IMR-90 (cell line): ENCODE measurements around the gene FATE1.

ENCODE experiments used
- CEBPB ChIP-seq: IDR thresholded peaks from 2 replicates; pipeline ENCODE4 v1.6.1; 2012; ENCODE audit warnings: low read depth, low read length, improper control_type of control experiment
- MAFK ChIP-seq: IDR thresholded peaks from 2 replicates; pipeline ENCODE4 v1.6.1; 2012; ENCODE audit warnings: low read depth, low read length, improper control_type of control experiment
- POLR2A ChIP-seq: IDR thresholded peaks from 2 replicates; pipeline ENCODE4 v1.6.1; 2012; ENCODE audit warnings: mild to moderate bottlenecking, low read depth, low read length
- RCOR1 ChIP-seq: IDR thresholded peaks from 2 replicates; pipeline ENCODE4 v1.6.1; 2012; ENCODE audit warnings: mild to moderate bottlenecking, low read length, improper control_type of control experiment; ENCODE audit not compliant: insufficient replicate concordance
- RFX5 ChIP-seq: IDR thresholded peaks from 2 replicates; pipeline ENCODE4 v1.8.0; 2012; ENCODE audit warnings: low read depth, mild to moderate bottlenecking, low read length, moderate library complexity
- SMC3 ChIP-seq: fragments of 150-350 bp; IDR thresholded peaks from 2 replicates; pipeline ENCODE4 v1.6.1; 2016; ENCODE audit warnings: low read depth, mild to moderate bottlenecking, antibody characterized with exemption, low read length, moderate library complexity
- TF ChIP-seq, protein P1 (sequence below): conservative IDR thresholded peaks from 2 replicates; pipeline ENCODE4 v1.5.1; 2012; ENCODE audit warnings: mild to moderate bottlenecking, low read depth, low read length, improper control_type of control experiment
- TF ChIP-seq, protein P2 (sequence below): fragments of 150-350 bp; IDR thresholded peaks from 2 replicates; pipeline ENCODE4 v1.6.1; 2017; ENCODE audit warnings: mild to moderate bottlenecking, antibody characterized with exemption, low read length, low read depth

DNA sequence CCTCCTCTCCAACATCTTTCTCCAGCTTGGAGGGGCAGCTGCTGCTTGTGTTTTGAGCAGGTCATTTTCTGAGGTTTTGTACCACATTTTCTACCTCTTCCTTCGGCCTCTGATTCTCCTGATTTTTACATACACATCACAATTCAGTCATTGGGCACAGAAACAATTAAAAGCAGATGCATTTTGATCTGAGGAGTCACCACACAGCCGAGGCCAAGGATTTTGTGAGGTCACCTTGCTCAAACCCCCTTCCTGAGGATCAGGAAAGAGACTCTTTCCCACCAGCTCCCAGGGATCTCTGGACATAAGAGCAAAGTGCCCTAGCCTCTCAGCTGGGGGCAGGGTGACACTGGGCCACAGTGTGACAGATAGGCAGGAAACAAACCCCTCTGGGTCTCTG, 5.4 kb upstream of the FATE1 start:
- TF ChIP-seq, protein P1, sequence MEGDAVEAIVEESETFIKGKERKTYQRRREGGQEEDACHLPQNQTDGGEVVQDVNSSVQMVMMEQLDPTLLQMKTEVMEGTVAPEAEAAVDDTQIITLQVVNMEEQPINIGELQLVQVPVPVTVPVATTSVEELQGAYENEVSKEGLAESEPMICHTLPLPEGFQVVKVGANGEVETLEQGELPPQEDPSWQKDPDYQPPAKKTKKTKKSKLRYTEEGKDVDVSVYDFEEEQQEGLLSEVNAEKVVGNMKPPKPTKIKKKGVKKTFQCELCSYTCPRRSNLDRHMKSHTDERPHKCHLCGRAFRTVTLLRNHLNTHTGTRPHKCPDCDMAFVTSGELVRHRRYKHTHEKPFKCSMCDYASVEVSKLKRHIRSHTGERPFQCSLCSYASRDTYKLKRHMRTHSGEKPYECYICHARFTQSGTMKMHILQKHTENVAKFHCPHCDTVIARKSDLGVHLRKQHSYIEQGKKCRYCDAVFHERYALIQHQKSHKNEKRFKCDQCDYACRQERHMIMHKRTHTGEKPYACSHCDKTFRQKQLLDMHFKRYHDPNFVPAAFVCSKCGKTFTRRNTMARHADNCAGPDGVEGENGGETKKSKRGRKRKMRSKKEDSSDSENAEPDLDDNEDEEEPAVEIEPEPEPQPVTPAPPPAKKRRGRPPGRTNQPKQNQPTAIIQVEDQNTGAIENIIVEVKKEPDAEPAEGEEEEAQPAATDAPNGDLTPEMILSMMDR: no peak
- no peak for TF ChIP-seq RFX5
- no peak for TF ChIP-seq MAFK
- no peak for TF ChIP-seq SMC3
- TF ChIP-seq CEBPB: no peak
- TF ChIP-seq RCOR1: no peak
- TF ChIP-seq POLR2A: no peak
- TF ChIP-seq, protein P2, sequence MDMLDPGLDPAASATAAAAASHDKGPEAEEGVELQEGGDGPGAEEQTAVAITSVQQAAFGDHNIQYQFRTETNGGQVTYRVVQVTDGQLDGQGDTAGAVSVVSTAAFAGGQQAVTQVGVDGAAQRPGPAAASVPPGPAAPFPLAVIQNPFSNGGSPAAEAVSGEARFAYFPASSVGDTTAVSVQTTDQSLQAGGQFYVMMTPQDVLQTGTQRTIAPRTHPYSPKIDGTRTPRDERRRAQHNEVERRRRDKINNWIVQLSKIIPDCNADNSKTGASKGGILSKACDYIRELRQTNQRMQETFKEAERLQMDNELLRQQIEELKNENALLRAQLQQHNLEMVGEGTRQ: no peak
